Measurements from ENCODE around the gene ASTL.

Gene ASTL

DNA sequence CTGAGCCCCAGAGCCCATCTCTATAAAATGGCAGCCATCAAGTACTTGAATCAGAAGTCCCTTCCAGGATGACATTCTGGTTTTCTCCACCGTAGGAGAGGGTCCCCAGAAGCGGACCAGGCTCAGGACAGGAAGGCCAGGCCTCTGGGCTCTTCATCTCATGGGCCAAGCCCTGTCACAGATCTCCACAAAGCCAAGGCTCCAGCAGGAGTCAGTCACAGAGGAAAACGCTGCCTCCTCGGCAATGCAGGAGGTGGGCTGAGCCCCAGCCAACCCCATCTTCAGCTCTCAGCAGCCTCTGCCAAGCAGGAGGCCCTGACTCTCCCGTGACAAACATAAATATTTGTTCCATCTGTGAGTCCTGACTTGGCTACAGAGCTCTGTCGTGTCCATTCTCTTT, 64.1 kb downstream of the ASTL start:
- DNase-seq: no peak

- DNase-seq: no peak
Measured at GRCh38 chr2:96073170-96073775, 65.0 kb downstream of the ASTL start.

Data from activated naive CD4-positive, alpha-beta T cell (primary cell).